WI38 (cell line): ENCODE data around the gene LRRC28.
A peak's percentile ranks its signal among the peaks of the same experiment; 100 is the strongest.

ENCODE experiments used
- H3K4me3 ChIP-seq: 2 replicates; pipeline ENCODE4 v1.5.1; 2011; ENCODE audit warnings: low read depth, mild to moderate bottlenecking, control low read depth, low read length
- CTCF ChIP-seq: IDR thresholded peaks from 2 replicates; pipeline ENCODE4 v1.5.1; 2012; ENCODE audit warnings: low read depth, mild to moderate bottlenecking, control low read depth, low read length

The LRRC28 gene

GRCh38 chr15:99250857-99251841 is at the start of gene LRRC28:
Gene LRRC28 (plus strand): TSS chr15:99251481. CDS start chr15:99255958, 4,477 bp downstream.
- no peak for TF ChIP-seq CTCF
- peak within 1 kb of the TSS; percentile 77 for H3K4me3 ChIP-seq

GRCh38 chr15:99202176-99202552 is 49.1 kb upstream of the LRRC28 start:
- no peak overlapping the region for H3K4me3 ChIP-seq
- TF ChIP-seq CTCF = no peak

GRCh38 chr15:99207672-99208071 is 43.6 kb upstream of the LRRC28 start:
- TF ChIP-seq CTCF = no peak
- H3K4me3 ChIP-seq = no peak overlapping the region

- no peak overlapping the region for H3K4me3 ChIP-seq
- TF ChIP-seq CTCF = no peak
Measured at GRCh38 chr15:99209326-99209725, 42.0 kb upstream of the LRRC28 start.

- no peak for TF ChIP-seq CTCF
- no peak overlapping the region for H3K4me3 ChIP-seq
Measured at GRCh38 chr15:99210334-99210733, 40.9 kb upstream of the LRRC28 start.

- H3K4me3 ChIP-seq = no peak overlapping the region
Measured at GRCh38 chr15:99211926-99212325, 39.4 kb upstream of the LRRC28 start.

More at GRCh38 chr15:99211926-99212325, 39.4 kb upstream of the LRRC28 start:
- no peak for TF ChIP-seq CTCF
